ENCODE data around the gene PSMD1.

PSMD1 gene

DNA sequence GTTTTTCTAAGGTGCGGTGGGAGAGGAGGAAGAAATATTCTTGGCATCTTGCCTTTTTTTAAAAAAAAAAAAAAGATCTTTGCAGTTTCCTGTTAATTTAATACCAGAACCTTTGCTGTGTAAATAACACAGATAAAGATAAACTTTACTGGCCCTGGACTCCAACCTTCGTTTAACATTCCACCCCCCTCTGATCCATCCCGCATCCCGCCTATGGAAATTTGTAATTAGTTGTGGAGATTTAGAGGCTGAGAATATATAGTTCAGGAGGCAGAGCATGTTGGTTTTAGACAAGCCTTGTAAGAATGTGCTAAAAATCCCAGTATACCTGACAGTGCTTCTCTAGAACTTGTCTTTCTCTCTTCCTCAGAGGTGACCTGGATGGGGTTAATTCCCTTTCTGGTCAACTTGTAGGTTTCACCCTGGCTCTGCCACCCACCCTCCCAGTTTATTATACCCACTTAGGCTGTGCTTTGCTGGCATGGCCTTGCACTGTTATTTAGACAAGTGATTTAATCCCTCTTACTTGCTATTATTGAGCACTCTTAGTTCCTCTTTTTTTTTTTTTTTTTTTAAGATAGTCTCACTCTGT is 22.3 kb upstream of the PSMD1 start:
- DNase-seq (ENCODE audit: low read depth in 1 of 2, low spot score in 1 of 2), result no peak

DNA sequence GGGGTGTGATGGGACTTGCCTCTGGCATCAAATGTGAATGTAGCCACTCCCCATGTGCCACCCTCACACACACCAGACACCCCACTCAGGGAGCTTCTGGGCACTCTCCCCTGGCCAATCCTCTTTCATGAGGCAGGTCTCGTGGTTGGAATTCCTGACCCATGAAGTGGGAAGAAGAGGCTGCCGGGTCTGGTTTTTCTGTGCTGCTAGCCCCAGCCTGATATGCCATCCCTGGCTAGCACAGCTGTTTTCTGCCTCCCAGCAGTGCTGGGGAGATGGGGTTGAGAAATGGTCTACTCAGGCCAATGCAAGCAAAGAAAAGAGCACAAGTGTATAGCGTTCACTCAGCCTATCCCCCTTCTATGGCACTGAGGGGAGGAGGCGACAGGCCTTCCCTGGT is 20.5 kb upstream of the PSMD1 start:
- DNase-seq (ENCODE audit: low read depth in 1 of 2, low spot score in 1 of 2), result no peak

GRCh38 chr2:231036578-231037106 is 20.0 kb upstream of the PSMD1 start:
- DNase-seq (ENCODE audit: low read depth in 1 of 2, low spot score in 1 of 2), result no peak

DNA sequence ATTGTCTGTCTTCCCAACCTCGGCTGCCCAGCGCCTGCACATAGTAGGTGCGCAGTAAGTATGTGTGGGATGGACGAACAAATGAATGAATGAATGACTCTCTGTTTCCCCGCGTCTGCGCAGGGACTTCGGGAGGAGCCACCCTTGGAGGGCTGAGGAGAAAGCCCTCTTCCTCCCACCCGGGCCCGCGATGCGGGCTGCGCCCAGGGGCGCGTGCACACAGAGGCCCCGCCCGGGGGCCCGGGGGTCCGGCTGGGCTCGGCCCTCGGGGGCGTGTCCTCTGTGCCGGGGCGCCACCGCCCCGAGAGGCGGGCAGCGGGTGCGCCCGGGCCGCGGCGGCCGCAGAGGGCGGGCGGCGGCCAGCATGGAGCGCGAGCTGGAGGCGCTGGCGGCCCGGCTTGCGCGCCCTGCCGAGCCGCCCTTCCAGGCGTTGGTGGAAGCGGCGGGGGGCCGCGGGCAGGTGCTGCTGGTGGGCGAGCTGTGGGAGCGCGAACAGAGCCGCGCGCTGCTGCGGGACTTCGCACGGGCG is 19.4 kb upstream of the PSMD1 start, which contains the start of gene C2orf72:
TSS of gene C2orf72 (plus strand) at position 322 of the 529 bp plus-strand sequence. CDS start at position 365, 43 bp downstream.
- no peak for DNase-seq (ENCODE audit: low read depth in 1 of 2, low spot score in 1 of 2)

GRCh38 chr2:231037731-231038482 is 18.8 kb upstream of the PSMD1 start:
- DNase-seq (ENCODE audit: low read depth in 1 of 2, low spot score in 1 of 2), result no peak

- DNase-seq (ENCODE audit: low read depth in 1 of 2, low spot score in 1 of 2), result no peak
Observed at GRCh38 chr2:231038483-231039293, 18.0 kb upstream of the PSMD1 start.

DNA sequence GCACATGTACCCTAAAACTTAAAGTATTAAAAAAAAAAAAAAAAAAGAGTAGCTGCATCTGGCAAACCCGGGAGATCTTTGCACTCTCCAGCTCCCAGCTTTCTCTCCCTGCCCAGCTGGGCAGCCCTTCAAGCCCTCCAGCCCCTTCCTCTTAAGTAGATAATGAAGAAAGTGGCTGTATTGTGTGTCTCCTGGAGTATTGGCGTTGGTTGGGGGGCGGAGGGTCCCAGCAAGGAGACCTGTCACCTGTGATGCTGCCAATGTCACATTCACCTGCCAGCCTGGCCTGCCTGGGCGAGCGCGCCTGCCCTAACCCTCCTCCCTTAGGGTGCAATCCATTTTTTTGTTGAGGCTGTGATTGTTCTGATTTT is 17.4 kb upstream of the PSMD1 start:
- DNase-seq (ENCODE audit: low read depth in 1 of 2, low spot score in 1 of 2), result no peak

DNA sequence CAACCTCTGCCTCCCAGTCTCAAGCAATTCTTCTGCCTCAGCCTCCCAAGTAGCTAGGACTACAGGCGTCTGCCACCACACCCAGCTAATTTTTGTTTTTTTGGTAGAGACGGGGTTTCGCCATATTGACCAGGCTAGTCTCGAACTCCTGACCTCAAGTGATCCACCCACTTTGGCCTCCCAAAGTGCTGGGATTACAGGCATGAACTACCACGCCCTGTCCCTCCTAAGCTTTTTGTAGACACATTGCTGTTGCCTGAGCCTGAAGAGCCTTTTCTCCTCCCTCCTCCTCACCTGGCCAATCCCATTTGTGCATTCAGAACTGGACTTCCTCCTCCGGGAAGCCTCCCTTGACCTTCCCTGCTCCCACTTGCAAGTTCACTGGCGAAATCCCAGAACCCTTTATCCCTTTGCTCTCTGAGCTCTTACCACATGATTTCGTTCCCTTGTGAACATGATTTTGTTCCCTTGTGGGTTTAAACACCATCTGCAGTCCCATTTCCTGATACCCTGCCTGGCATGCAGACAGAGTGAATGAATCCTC is 16.8 kb upstream of the PSMD1 start:
- DNase-seq (ENCODE audit: low read depth in 1 of 2, low spot score in 1 of 2), result no peak

GRCh38 chr2:231041061-231041689 is 15.5 kb upstream of the PSMD1 start:
- DNase-seq (ENCODE audit: low read depth in 1 of 2, low spot score in 1 of 2), result no peak

DNA sequence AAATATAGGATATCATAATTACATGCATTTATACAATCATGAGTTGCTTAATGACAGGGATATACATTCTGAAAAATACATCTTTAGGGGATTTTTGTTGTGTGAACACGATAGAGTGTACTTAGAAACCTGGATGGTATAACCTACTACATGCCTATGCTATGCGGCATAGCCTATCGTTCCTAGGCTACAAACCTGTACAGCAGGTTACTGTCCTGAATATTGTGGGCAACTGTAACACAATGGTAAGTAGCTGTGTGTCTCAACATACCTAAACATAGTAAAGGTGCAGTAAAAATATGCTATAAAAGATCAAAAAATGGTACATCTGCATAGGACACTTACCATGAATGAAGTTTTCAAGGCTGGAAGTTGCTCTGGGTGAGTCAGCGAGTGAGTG is 12.9 kb upstream of the PSMD1 start:
- DNase-seq (ENCODE audit: low read depth in 1 of 2, low spot score in 1 of 2), result no peak

GRCh38 chr2:231046916-231047273 is 9.8 kb upstream of the PSMD1 start:
- DNase-seq (ENCODE audit: low read depth in 1 of 2, low spot score in 1 of 2), result no peak

GRCh38 chr2:231047274-231047922 is 9.3 kb upstream of the PSMD1 start:
- DNase-seq (ENCODE audit: low read depth in 1 of 2, low spot score in 1 of 2), result no peak

DNA sequence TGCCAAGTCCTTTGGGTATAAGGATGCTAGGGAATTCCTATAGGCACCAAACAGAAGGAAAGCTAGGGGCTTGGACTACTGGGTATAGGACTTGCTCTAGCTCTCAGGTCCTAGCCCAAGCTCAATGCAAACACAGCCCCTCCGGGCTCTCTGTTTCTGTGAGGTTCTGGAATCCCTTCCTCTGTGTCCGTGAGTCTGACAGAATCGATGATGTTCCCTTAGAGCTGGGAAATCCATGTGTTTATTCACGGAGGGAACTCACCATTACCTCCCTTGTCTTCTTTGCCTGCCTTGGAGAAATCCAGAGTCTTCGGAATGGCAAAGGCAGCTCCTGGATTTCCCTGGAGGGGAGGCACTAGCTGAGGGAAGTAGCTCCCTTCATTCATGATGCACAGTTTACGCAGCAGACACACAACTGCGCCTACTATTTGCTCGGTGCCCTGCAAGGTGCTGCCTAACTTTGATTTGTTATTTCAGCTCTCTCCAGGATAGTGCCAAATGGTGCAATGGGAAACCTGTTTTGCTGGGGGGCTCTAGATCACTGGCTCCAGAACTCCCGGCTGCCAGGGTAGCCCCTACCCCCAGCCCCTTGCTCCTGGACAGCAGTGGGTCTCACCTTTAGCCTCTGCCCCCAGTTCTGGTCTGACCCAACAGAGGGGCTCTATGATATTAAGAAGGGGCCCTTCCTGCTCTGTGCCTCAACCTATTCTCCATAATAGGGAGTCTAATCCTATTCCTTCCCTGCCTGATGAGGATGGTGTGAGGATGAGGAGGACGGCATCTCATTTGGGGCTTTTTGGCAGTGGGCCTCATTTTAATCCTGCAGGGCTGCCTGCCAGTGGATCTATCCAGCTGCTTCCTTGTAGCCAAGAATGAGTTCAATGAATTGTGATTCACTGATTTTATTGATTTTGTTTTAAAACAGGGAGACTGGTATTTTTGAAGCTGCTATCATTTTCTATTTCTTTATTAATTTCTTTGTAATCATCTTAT is 8.4 kb upstream of the PSMD1 start:
- DNase-seq (ENCODE audit: low read depth in 1 of 2, low spot score in 1 of 2), result no peak

DNA sequence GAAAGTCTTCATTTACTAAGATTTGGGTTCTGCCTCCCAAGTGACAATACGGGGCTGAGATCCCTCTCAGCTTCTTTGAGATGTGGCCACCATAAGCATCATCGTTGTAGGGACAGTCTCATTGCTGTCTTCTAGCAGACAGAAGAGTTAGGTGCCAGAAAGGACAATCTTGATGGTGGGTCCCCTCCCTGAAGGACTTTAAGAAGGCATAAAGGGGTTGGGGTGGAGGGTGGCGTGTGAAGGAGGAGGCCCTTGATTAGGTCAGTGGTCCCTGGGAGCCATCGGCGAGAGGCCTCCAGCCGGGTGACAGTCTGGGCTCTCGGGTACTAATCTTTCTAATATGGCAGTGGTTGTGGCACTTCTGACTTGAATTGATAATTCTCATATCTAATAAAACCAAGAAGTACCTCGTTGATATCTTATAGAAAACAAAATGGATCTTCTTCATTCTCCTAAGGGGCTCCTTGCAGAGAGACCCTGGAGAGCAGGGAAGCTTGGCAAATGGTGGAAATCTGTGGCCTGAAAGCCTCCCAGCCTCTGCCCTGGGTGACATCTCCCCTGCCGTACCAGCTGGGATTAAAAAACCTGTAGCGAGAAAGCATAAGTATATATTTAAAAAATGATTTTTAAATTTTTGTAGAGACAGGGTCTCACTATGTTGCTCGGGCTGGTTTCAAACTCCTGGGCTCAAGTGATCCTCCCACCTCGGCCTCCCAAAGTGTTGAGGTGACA is 7.2 kb upstream of the PSMD1 start:
- DNase-seq (ENCODE audit: low read depth in 1 of 2, low spot score in 1 of 2), result no peak

DNA sequence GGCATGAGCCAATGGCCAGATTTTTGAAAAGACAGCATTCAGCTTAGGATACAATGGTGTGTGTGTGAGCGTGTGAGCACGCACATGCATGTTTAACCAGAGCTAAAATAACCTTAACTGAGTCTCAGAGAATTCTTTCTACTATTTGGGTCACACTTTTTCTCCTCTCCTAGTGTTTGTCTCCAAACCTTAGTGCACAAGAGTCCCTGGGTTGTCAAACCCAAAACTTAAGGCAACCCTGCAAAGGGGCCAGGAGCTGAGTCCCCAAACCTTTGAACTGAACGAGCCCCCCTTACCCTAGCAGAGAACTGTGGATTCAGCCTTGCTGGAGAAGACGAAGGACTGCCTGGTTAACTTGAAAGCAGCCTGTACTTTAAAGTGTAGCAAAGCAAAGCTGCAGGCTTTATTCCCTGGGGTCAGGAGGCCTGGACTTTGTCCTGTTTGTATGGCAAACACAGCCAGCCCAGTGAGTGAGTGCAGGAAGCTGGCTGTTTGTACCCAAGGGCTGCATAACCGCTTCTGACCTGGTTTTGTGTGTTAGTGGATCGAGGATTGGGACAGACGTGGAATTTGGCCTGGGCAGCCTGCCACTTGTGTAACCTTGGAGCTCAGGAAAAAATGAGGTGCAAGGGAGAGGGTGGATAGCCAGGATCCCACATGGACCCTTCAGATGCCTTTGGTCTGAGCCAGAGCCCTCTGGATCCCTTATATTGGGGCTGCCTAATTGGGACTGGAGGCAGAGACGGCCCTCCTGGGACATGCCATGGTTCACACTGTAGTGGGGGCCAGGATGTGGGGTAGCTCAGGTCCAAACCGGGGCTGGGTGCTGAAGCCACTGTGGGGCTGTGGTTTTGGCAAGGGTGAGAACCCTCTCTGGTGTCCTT is 6.4 kb upstream of the PSMD1 start:
- DNase-seq (ENCODE audit: low read depth in 1 of 2, low spot score in 1 of 2), result no peak

DNA sequence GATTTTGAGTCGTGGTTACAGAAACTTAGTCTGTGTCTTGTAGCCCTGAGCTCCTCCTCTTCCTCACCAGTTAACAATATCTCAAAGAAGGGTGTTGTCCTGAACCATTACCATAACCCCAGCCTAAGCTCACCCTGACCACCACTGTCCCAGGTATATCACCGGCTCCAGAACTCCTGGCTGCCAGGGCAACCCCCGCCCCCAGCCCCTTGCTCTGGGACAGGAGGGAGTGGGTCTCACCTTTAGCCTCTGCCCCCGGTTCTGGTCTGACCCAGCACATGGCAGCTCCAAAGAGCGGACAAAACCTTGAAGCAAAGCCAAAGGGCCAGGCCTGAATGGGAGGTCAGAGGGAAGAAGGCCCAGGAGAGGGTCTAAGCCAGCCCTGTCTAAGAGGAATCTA is 5.6 kb upstream of the PSMD1 start:
- DNase-seq (ENCODE audit: low read depth in 1 of 2, low spot score in 1 of 2), result no peak
